ENCODE measurements around the gene KCNMA1. TPM values are rescaled to one million over a fixed set of nuclear protein-coding genes. Genes with fewer than 3 reads are reported as not detected.

KCNMA1 gene
- polyA plus RNA-seq, 1 donor from 2014 or later: 60.8 TPM

DNA sequence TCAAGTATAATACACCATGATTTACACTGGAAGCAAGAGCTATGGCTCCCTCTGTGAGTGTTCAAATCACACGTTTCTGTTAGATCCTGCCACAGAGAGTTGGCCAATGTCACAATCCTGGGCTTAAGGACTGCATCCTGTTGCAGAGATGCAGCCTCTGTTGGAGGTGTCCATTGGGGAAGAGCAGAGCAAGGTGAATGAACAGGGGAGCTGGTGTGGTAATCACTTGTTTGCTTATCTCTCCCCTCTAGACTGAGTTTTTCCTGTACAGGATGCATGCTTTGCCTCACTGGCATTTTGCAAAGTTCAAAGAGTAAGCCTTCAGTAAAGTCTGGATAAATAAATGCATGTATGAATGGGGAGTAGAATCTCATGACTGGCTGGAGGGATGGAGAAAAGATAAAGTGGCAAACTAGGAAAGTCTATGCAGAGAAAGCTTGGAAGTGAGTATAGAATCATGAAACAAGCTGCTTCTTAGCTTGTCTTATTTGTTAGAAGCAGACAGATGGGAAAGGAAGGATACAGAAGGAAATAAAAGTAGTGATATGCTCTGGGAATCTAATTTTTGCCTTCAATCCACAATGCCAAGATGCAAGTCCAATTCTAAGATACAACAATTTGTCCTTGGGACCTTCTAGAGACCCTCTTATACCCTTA, 605.9 kb downstream of the KCNMA1 start:
- no peak overlapping the region for H2AFZ ChIP-seq (ENCODE audit: low read depth, low read length)
- no peaks in the 10 kb centered on the region for H3K9me2 ChIP-seq (ENCODE audit: insufficient read depth, low read length)
- no peaks in the 10 kb centered on the region for H3K79me2 ChIP-seq (replicated peaks; ENCODE audit: insufficient read depth, low read length)
- no peak overlapping the region for H3K9ac ChIP-seq (ENCODE audit: low read length)
- H3K9me3 ChIP-seq (ENCODE audit: low read length): no peaks in the 10 kb centered on the region
- H3K27ac ChIP-seq (ENCODE audit: low read length): no peak overlapping the region
- H3K36me3 ChIP-seq (ENCODE audit: insufficient read depth, low read length): no peaks in the 10 kb centered on the region
- no peaks in the 10 kb centered on the region for H3F3A ChIP-seq (ENCODE audit: insufficient read depth, low read length, poor library complexity, severe bottlenecking)
- TF ChIP-seq POLR2AphosphoS5 (IDR thresholded peaks at IDR 0.05) (no peak), RAD21 (conservative IDR thresholded peaks at IDR 0.05) (no peak), EZH2 (IDR thresholded peaks at IDR 0.05; ENCODE audit: borderline replicate concordance, insufficient read depth, low read length, poor library complexity, severe bottlenecking) (no peak), MXI1 (conservative IDR thresholded peaks at IDR 0.05; ENCODE audit: poor library complexity, severe bottlenecking) (no peak), TAF1 (IDR thresholded peaks at IDR 0.05; ENCODE audit: low read depth) (no peak), SMC3 (conservative IDR thresholded peaks at IDR 0.05; ENCODE audit: poor library complexity) (no peak), EP300 (conservative IDR thresholded peaks at IDR 0.05; ENCODE audit: poor library complexity, severe bottlenecking) (no peak)
- TF ChIP-seq, protein P1, sequence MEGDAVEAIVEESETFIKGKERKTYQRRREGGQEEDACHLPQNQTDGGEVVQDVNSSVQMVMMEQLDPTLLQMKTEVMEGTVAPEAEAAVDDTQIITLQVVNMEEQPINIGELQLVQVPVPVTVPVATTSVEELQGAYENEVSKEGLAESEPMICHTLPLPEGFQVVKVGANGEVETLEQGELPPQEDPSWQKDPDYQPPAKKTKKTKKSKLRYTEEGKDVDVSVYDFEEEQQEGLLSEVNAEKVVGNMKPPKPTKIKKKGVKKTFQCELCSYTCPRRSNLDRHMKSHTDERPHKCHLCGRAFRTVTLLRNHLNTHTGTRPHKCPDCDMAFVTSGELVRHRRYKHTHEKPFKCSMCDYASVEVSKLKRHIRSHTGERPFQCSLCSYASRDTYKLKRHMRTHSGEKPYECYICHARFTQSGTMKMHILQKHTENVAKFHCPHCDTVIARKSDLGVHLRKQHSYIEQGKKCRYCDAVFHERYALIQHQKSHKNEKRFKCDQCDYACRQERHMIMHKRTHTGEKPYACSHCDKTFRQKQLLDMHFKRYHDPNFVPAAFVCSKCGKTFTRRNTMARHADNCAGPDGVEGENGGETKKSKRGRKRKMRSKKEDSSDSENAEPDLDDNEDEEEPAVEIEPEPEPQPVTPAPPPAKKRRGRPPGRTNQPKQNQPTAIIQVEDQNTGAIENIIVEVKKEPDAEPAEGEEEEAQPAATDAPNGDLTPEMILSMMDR (IDR thresholded peaks at IDR 0.05; ENCODE audit: poor library complexity, severe bottlenecking): no peak
- TF ChIP-seq, protein P2, sequence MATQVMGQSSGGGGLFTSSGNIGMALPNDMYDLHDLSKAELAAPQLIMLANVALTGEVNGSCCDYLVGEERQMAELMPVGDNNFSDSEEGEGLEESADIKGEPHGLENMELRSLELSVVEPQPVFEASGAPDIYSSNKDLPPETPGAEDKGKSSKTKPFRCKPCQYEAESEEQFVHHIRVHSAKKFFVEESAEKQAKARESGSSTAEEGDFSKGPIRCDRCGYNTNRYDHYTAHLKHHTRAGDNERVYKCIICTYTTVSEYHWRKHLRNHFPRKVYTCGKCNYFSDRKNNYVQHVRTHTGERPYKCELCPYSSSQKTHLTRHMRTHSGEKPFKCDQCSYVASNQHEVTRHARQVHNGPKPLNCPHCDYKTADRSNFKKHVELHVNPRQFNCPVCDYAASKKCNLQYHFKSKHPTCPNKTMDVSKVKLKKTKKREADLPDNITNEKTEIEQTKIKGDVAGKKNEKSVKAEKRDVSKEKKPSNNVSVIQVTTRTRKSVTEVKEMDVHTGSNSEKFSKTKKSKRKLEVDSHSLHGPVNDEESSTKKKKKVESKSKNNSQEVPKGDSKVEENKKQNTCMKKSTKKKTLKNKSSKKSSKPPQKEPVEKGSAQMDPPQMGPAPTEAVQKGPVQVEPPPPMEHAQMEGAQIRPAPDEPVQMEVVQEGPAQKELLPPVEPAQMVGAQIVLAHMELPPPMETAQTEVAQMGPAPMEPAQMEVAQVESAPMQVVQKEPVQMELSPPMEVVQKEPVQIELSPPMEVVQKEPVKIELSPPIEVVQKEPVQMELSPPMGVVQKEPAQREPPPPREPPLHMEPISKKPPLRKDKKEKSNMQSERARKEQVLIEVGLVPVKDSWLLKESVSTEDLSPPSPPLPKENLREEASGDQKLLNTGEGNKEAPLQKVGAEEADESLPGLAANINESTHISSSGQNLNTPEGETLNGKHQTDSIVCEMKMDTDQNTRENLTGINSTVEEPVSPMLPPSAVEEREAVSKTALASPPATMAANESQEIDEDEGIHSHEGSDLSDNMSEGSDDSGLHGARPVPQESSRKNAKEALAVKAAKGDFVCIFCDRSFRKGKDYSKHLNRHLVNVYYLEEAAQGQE (IDR thresholded peaks at IDR 0.05; ENCODE audit: borderline replicate concordance): no peak
- no peaks in the 10 kb centered on the region for H3K27me3 ChIP-seq (ENCODE audit: insufficient read depth, low read depth, low read length)
- no peak overlapping the region for H3K4me3 ChIP-seq (ENCODE audit: low read length)
- H3K4me2 ChIP-seq (ENCODE audit: low read length): no peak overlapping the region
- H4K20me1 ChIP-seq (ENCODE audit: insufficient read depth): no peaks in the 10 kb centered on the region

DNA sequence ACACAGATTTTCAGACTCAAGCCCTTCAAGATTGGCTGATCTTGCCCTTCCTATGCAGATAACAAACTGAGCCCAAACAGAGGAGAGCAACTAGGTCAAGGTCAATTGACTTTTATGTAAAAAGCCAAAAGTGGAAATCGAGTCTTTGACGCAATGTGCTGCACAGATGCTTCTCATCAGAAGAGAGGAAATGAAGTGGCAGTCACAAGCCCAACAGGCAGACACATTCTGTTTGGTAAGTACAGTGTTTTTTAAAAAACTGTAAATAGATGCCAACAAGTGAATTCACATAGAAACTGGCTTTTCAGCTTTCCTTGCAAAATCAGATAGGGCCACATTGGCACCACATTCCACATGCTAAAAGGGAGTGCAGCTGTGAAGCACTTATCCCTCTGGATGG, 606.6 kb downstream of the KCNMA1 start:
- no peaks in the 10 kb centered on the region for H3K27me3 ChIP-seq (ENCODE audit: insufficient read depth, low read depth, low read length)
- H3F3A ChIP-seq (ENCODE audit: insufficient read depth, low read length, poor library complexity, severe bottlenecking): no peaks in the 10 kb centered on the region
- no peak overlapping the region for H3K4me2 ChIP-seq (ENCODE audit: low read length)
- no peak overlapping the region for H3K4me3 ChIP-seq (ENCODE audit: low read length)
- no peak overlapping the region for H2AFZ ChIP-seq (ENCODE audit: low read depth, low read length)
- no peaks in the 10 kb centered on the region for H3K79me2 ChIP-seq (replicated peaks; ENCODE audit: insufficient read depth, low read length)
- H3K9ac ChIP-seq (ENCODE audit: low read length): no peak overlapping the region
- H3K36me3 ChIP-seq (ENCODE audit: insufficient read depth, low read length): no peaks in the 10 kb centered on the region
- H3K27ac ChIP-seq (ENCODE audit: low read length): no peak overlapping the region
- H3K9me2 ChIP-seq (ENCODE audit: insufficient read depth, low read length): no peaks in the 10 kb centered on the region
- no peaks in the 10 kb centered on the region for H4K20me1 ChIP-seq (ENCODE audit: insufficient read depth)
- TF ChIP-seq EZH2 (IDR thresholded peaks at IDR 0.05; ENCODE audit: borderline replicate concordance, insufficient read depth, low read length, poor library complexity, severe bottlenecking) (no peak), EP300 (conservative IDR thresholded peaks at IDR 0.05; ENCODE audit: poor library complexity, severe bottlenecking) (no peak), TAF1 (IDR thresholded peaks at IDR 0.05; ENCODE audit: low read depth) (no peak), SMC3 (conservative IDR thresholded peaks at IDR 0.05; ENCODE audit: poor library complexity) (no peak), POLR2AphosphoS5 (IDR thresholded peaks at IDR 0.05) (no peak), MXI1 (conservative IDR thresholded peaks at IDR 0.05; ENCODE audit: poor library complexity, severe bottlenecking) (no peak), RAD21 (conservative IDR thresholded peaks at IDR 0.05) (no peak)
- TF ChIP-seq, protein P2 (IDR thresholded peaks at IDR 0.05; ENCODE audit: borderline replicate concordance): no peak
- TF ChIP-seq, protein P1 (IDR thresholded peaks at IDR 0.05; ENCODE audit: poor library complexity, severe bottlenecking): no peak
- no peaks in the 10 kb centered on the region for H3K9me3 ChIP-seq (ENCODE audit: low read length)

Measured in neural cell (in vitro differentiated cells).